Pons (tissue), 1 donor: ENCODE measurements around the gene AGAP1.

Source experiments
- DNase-seq: peaks from one replicate; pipeline ENCODE4 v3.0.0-alpha.2; 2016; ENCODE audit warnings: low spot score

Gene AGAP1

GRCh38 chr2:235665661-235666212 is 171.9 kb downstream of the AGAP1 start:
- DNase-seq, result no peak

DNA sequence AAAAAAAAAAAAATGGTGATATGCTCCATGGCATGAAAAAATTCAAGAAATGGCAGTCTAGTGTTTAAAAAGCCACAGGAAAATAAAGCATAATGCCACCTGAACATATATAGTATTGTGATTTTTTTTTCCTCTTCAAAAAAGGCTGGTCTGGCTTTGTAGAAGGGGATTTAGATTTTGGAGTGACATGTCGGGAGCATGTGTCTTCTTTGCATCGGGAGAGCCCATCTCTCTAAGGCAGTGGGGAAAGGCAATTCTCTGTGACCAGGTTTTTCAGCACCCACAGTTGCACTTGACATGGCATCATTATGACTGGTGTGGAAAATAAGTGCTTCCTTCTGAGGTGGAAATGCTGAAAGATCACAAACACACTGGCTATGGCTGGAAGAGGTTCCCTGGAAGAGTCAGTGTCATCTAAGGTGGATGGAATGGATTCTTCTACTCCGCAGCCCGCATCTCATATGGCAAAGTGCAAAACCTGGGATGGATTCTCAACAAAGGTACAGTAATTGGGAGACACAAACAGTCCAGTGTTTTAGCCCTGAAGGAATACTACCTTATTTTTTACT is 172.5 kb downstream of the AGAP1 start:
- DNase-seq, result peak; percentile 79

DNA sequence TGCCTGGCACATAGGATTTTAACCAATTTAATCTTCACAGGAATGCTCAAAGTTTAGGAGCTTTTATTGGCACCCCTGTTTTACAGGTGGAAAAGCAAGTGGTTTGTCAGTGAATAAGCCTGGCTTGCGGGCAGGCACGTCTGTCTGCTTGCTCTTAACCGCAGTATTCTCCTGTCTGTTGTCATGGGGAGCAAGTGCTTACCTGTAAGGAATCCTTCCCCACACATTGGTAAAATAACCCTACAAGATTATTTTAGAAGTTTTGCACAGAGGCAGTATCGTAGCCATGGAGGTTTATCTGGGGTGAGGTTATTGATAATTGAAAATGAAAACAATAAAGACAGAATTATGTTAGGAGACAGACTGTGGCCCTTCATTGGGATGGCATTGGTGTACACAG is 174.9 kb downstream of the AGAP1 start:
- DNase-seq, result no peak

DNA sequence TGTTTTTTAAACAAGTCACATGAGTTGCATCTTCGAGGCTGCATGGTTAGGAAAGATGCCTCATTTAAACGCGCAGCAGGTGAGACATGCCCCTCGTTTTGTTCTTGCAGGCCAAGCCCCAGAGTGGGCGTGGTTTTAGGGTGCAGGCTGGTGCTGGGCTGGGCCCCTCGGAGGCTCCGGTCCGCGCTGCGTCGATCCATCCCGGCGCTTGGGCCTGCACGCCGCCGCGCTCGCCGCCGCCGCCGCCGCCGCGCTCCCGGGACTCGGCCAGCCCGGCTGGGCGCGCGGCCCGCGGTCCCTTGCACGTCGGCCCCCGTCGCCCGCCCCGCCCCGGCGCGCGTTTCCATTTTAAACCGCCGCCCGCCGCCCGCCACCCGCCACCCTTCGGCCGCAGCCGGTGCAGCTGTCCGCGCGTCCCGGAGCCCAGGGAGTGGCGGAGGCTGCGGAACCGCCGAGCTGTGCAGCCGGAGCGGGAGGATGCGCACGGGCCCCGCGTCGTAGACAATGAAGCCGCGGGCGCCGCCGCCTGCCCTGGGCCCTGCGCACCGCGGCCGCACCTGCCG is 175.5 kb downstream of the AGAP1 start:
- DNase-seq, result peak; percentile 51

- peak; percentile 62 for DNase-seq
Observed at GRCh38 chr2:235669983-235670962, 176.4 kb downstream of the AGAP1 start.

DNA sequence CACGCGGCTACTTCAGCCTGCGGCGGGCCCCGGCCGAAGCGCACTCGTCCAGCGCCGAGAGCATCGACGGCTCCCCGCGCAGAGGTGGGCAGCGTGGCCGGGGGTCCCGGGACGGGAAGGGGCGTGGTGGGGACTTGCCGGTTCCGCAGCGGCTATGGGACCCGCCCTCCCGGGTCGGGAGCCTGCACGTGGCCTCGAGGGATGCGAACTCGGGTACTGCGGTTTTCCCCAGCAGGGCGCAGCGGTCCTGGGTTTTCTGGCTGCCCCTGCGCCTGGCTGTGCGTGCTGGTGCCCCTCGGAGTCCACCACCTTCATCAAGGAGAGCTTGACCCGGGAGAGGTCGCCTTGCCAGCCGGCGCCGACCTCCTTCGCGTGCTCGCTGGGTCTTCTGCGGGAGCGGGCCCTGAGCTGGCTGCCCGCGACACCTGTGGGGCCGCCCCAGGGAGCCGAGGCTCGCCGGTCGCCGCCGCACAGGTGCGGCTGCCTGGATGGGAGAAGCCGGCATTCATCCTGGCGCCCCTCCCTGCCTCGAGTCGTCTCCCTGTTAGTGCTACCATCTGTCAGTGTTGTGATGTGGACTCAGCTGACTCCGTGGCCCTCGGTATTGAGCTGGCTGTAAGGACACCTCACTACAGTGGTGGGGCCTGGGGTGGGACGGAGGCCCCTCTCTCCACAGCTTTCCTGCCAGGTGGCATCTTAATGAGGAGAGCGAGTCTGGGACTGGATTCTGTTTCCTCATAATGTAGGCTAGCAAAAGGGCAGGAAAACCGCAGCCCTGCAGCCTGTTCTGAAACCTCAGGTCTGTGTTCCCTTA is 177.3 kb downstream of the AGAP1 start:
- no peak for DNase-seq

- DNase-seq, result no peak
Observed at GRCh38 chr2:235672720-235673119, 178.9 kb downstream of the AGAP1 start.

- peak; percentile 47 for DNase-seq
Observed at GRCh38 chr2:235674146-235674545, 180.3 kb downstream of the AGAP1 start.

DNA sequence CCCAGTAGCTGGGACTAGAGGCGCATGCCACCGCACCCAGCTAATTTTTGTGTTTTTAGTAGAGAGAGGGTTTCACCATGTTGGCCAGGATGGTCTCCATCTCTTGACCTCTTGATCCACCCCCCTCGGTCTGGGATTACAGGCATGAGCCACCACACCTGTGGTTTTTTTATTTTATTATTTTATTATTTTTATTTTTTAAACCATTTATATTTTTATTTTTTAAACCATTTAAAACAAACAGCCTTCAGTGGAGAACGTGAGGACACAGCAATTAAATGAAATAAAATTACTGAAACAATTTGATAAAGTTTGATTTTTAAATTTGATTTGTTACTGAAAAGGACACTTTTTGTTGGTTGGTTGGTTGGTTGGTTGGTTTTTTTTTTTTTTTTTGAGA is 181.0 kb downstream of the AGAP1 start:
- DNase-seq, result no peak

GRCh38 chr2:235675678-235676535 is 182.1 kb downstream of the AGAP1 start:
- DNase-seq, result no peak

- no peak for DNase-seq
Observed at GRCh38 chr2:235676536-235676799, 182.6 kb downstream of the AGAP1 start.

DNA sequence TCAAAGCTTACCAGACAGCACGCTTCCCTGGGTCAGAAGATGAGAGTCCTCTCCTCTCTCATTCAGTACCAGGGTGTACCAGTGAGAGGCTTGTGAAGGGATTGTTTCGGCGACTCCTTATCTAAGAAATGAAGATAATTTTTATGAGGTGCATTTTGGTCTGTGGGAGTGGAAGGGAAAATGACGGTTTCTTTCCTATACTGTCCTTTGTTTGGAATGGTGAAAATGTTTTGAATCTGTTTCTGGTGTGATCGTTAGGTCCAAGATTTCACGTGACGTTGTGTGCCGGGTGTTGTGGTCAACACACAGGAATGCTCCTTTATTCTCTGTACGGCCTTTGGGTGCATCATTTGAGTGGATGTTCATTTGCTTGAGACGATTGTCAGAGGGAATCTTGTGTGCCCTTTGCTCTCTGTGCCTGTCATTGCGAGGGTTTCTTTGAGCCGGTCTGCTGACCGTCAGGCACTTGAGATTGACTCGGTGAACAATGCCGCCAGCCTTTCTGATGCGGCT is 183.5 kb downstream of the AGAP1 start:
- peak; percentile 84 for DNase-seq

DNA sequence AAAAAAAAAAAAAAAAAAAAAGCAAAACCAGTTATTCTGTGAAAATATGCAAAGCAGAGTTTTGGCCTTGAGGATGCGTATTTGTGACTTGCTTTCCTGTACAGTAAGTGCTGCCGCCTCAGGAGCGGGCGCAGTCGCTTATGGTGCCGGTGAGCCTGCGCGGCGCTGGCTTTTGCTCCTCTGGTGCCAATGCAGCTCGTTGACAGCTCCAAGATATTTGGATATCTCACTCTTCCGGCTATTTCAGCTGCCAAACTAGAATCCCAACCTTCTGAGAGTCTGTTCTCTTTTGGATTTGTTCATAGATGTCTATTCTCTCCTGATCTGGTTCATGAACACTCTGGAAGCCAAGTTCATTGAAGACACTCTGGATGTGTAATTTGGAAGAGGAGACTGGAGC is 184.1 kb downstream of the AGAP1 start:
- DNase-seq, result peak; percentile 58

DNA sequence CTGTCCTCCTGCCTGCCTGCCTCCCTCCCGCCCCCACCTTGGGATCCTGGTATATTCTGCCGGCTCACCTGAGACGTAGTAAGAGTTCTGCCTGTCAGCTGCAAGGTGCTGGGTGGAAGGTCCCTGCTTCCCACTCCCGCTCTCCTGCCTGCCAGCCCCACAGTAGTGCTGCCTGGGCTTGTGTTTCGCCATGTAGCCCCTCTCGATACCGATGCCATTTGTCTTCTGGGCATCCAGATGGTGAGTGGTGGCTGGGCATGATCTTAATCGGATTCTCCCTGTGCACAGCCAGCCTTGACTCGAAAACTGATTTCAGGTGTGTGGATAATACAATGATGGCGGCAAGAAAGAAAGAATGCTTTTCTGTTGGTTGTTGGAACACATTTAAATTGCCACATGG is 184.9 kb downstream of the AGAP1 start:
- DNase-seq, result no peak

GRCh38 chr2:235679471-235679870 is 185.6 kb downstream of the AGAP1 start:
- no peak for DNase-seq

DNA sequence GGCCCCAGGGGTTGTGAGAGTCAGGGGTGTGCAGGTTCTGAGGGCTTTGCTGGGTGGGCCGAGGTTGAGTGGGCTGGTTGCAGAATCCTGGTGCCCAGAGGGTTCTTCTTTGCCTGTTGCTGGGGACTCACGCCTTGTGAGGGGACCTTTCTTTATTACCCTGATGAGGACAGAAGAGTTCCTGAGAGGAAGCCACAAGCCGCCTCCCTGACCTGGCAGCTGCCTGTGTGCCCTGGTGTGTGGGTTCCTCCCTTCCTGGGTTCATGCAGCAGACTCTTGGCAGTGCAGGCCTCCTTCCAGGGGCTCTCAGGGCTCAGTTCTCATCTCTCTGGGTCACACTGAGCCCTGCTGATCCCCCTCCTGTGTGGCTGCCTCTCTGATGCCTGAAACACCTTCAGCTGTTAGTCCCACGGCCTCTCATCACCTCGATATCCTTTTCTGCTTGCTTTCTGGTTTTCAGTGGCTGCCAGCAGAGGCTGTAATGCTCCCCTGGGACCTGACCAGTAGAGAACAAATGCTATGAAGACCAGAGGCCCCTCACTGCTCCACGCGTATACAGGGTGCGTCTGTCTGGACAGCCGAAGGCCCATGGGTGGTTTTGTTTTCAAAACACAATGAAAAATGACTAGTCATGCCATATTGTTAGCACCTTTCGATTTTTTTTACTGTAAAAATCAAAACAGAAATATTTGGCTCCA is 191.3 kb downstream of the AGAP1 start:
- DNase-seq, result no peak

DNA sequence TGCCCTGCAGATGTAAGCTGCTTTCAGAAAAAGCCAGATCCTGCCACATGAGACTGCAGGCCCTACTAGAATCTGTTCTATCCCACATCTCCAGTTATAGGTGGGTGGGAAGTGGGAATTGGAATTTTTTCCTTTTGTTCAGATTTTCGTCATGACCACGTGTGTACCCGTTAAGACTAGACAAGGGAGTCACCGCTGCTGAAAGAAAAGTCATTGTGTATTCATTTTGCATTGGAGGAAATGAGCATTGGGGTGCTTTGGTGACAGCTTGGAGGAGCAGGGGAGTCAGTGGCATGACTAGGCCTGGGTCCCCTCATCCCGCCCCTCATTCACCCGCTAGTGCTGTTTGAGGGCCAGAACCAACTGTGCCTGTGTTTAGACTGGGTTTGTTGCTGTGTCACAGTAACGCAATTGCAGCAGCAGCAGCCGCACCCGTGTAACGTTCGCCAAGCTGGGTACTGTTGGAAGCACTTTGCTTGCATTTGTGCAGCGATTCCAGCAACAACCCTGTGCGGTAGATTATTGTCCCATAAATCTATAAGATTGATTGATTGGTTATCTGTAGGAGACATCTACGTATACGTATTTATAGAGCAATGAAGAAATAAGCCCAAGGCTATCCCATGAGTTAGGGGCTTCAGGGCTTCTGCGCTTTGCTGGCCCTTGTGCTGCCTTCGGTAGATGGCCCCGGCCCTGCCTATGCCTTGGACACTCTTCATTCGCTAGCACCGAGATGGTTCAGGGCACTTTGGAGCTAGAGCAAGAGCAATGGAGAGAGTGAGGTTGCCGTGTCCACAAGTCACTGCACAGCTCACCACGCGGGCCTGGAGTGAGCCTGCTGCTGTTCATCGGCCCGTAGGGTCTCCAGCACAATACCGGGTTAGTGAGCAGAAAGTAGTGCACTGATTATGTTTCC is 194.9 kb downstream of the AGAP1 start:
- peak; percentile 67 for DNase-seq

- DNase-seq, result peak; percentile 86
Observed at GRCh38 chr2:235689427-235689853, 195.6 kb downstream of the AGAP1 start.
